Measurements from ENCODE around the gene MAEL. TPM values are rescaled to one million over a fixed set of nuclear protein-coding genes. Genes with fewer than 3 reads are reported as not detected.

MAEL gene
- polyA plus RNA-seq, 3 donors = not detected

DNA sequence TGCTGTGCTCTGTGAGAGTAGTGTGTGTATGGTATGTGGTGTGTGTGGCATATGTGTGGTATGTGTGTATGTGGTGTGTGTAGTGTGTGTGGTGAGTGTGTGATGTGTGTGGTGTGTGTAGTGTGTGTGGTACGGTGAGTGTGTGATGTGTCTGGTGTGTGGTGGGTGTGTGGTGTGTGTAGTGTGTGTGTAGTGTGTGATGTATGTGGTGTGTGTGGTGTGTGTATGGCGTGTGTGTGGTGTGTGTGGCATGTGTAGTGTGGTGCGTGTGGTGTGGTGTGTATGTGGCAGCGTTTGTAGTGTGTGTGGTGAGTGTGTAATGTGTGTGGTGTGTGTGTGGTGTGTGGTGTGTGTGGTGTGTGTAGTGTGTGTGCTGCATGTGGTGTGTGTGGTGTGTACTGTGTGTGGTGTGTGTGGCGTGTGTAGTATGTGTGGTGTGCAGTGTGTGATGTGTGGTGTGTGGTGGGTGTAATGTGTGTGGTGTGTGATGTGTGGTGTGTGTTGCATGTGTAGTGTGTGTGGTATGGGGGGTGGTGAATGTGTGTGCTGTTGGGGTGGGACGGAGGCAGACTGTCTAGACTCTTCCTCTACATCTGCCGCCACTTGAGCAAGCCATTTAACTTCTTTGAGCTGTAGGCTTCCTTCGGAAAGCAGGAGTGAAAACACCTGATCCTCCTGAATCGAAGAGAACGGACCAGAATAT lies 67.6 kb downstream of the MAEL start:
- Mint-ChIP-seq H3K4me3 (no peak overlapping the region), H3K4me1 (peaks cover 8% of the 10 kb centered on the region), H3K27me3 (ENCODE audit: low read depth in 3 of 3) (peaks cover 1 to 4% (median 3%) of the 10 kb centered on the region in 3 donors), H3K27ac (no peak overlapping the region), H3K9me3 (no peaks in the 10 kb centered on the region), H3K36me3 (no peaks in the 10 kb centered on the region)
- Histone ChIP-seq H3K36me3 (replicated peaks in 1 of 2; ENCODE audit: control insufficient read depth in 1 of 2, insufficient read depth in 2 of 2, low read length in 2 of 2) (no peaks in the 10 kb centered on the region), H3K4me3 (replicated peaks in 1 of 3; ENCODE audit: low read depth in 2 of 3, low read length in 3 of 3) (no peak overlapping the region), H3K79me2 (ENCODE audit: insufficient read depth, low read length) (no peaks in the 10 kb centered on the region), H3K4me1 (ENCODE audit: control insufficient read depth in 1 of 2, insufficient read depth in 2 of 2, low read length in 2 of 2) (peaks cover 4 to 6% of the 10 kb centered on the region in 2 donors), H4K20me1 (ENCODE audit: insufficient read depth, low read length) (no peaks in the 10 kb centered on the region), H3K27ac (ENCODE audit: low read depth in 1 of 2, low read length in 2 of 2) (no peak overlapping the region), H2AFZ (ENCODE audit: insufficient read depth, low read depth, low read length, poor library complexity, severe bottlenecking) (no peak overlapping the region), H3K27me3 (ENCODE audit: control insufficient read depth in 2 of 2, insufficient read depth in 2 of 2, low read length in 2 of 2) (no peaks in the 10 kb centered on the region), H3K9me3 (replicated peaks in 1 of 2; ENCODE audit: control insufficient read depth in 1 of 2, insufficient read depth in 1 of 2, low read length in 2 of 2) (no peaks in the 10 kb centered on the region), H3K4me2 (replicated peaks; ENCODE audit: extremely low read depth, low read length, poor library complexity, severe bottlenecking) (no peak overlapping the region), H3K9ac (ENCODE audit: insufficient read depth, low read length, poor library complexity, severe bottlenecking) (no peak overlapping the region)
- WGBS (ENCODE audit: insufficient coverage) = 67% methylated on average over 5 of the region's 10 CpGs
- intact Hi-C loops (cut with micrococcal nuclease) = loop anchor here in 1 of 2 donors (10.0 kb wide), 2 partner anchors 172 to 1132 kb away; no protein-coding TSS in a partner anchor
- no peak for DNase-seq
- TF ChIP-seq, protein P1, sequence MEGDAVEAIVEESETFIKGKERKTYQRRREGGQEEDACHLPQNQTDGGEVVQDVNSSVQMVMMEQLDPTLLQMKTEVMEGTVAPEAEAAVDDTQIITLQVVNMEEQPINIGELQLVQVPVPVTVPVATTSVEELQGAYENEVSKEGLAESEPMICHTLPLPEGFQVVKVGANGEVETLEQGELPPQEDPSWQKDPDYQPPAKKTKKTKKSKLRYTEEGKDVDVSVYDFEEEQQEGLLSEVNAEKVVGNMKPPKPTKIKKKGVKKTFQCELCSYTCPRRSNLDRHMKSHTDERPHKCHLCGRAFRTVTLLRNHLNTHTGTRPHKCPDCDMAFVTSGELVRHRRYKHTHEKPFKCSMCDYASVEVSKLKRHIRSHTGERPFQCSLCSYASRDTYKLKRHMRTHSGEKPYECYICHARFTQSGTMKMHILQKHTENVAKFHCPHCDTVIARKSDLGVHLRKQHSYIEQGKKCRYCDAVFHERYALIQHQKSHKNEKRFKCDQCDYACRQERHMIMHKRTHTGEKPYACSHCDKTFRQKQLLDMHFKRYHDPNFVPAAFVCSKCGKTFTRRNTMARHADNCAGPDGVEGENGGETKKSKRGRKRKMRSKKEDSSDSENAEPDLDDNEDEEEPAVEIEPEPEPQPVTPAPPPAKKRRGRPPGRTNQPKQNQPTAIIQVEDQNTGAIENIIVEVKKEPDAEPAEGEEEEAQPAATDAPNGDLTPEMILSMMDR (IDR thresholded peaks at IDR 0.05) = no peak

DNA sequence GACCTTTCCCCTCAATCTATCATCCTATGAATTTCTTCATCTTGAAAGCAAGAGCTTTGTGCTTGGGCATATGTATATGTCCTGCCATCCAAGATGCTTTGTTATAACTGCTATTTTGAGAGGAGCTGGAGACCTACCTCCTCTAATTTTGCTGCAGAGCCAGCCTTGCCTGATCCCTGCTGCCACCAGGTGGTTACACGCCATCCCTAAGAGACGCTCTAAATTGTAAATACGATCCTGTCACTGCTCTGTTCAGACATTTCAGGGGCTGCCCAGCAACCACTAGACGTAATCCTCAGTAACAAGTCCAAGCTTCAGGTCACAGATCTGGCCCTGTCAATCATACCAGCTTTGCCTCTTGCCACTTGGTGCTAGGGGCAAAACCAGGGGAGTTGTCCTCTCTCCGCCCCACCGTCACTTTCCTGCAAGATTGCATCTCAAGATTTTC lies 68.2 kb downstream of the MAEL start:
- Mint-ChIP-seq H3K4me1 (peaks cover 8% of the 10 kb centered on the region), H3K9me3 (no peaks in the 10 kb centered on the region), H3K27me3 (ENCODE audit: low read depth in 3 of 3) (peaks cover 1 to 4% (median 3%) of the 10 kb centered on the region in 3 donors), H3K4me3 (no peak overlapping the region), H3K36me3 (no peaks in the 10 kb centered on the region), H3K27ac (no peak overlapping the region)
- DNase-seq = no peak
- H3K36me3 ChIP-seq (replicated peaks in 1 of 2; ENCODE audit: control insufficient read depth in 1 of 2, insufficient read depth in 2 of 2, low read length in 2 of 2) = no peaks in the 10 kb centered on the region
- H3K27me3 ChIP-seq (ENCODE audit: control insufficient read depth in 2 of 2, insufficient read depth in 2 of 2, low read length in 2 of 2) = no peaks in the 10 kb centered on the region
- TF ChIP-seq, protein P1 (IDR thresholded peaks at IDR 0.05) = no peak
- no peak overlapping the region for H3K4me3 ChIP-seq (replicated peaks in 1 of 3; ENCODE audit: low read depth in 2 of 3, low read length in 3 of 3)
- peaks cover 4 to 6% of the 10 kb centered on the region in 2 donors for H3K4me1 ChIP-seq (ENCODE audit: control insufficient read depth in 1 of 2, insufficient read depth in 2 of 2, low read length in 2 of 2)
- no peak overlapping the region for H3K9ac ChIP-seq (ENCODE audit: insufficient read depth, low read length, poor library complexity, severe bottlenecking)
- no peaks in the 10 kb centered on the region for H4K20me1 ChIP-seq (ENCODE audit: insufficient read depth, low read length)
- H3K9me3 ChIP-seq (replicated peaks in 1 of 2; ENCODE audit: control insufficient read depth in 1 of 2, insufficient read depth in 1 of 2, low read length in 2 of 2) = no peaks in the 10 kb centered on the region
- H3K27ac ChIP-seq (ENCODE audit: low read depth in 1 of 2, low read length in 2 of 2) = peak overlapping the region in 1 of 2 donors; percentile 14
- H3K4me2 ChIP-seq (replicated peaks; ENCODE audit: extremely low read depth, low read length, poor library complexity, severe bottlenecking) = no peak overlapping the region
- intact Hi-C loops (cut with micrococcal nuclease) = loop anchor here in 1 of 2 donors (10.0 kb wide), 2 partner anchors 172 to 1132 kb away; no protein-coding TSS in a partner anchor
- 44% methylated on average over 6 of the region's 6 CpGs for WGBS (ENCODE audit: insufficient coverage)
- H3K79me2 ChIP-seq (ENCODE audit: insufficient read depth, low read length) = no peaks in the 10 kb centered on the region
- H2AFZ ChIP-seq (ENCODE audit: insufficient read depth, low read depth, low read length, poor library complexity, severe bottlenecking) = no peak overlapping the region
